Endometrial microvascular endothelial cells (primary cell): ENCODE results near the gene PCNX1. TPM values are rescaled to one million over a fixed set of nuclear protein-coding genes. Genes with fewer than 3 reads are reported as not detected.
"Not testable (repeated sequence)": the region's sequence is repeated elsewhere in the genome, so short reads cannot be mapped to it uniquely, and the experiment has no call there.

Experiments used
- in situ Hi-C: cut with HindIII; loops from 2 replicates; pipeline ENCODE4 v1.10.0; 2017; ENCODE audit warnings: low sequenced_read_pairs, low pct_unique_long_range_greater_than_20kb; ENCODE audit errors: inconsistent ontology term
- total RNA-seq: library from RNA; depleted of rRNA; stranded (reverse); fragments of >200 nt; gene quantifications from one replicate; pipeline ENCODE4 v1.2.3, GENCODE V29; 2015; ENCODE audit errors: inconsistent ontology term

The PCNX1 gene
- 19.1 TPM for total RNA-seq

DNA sequence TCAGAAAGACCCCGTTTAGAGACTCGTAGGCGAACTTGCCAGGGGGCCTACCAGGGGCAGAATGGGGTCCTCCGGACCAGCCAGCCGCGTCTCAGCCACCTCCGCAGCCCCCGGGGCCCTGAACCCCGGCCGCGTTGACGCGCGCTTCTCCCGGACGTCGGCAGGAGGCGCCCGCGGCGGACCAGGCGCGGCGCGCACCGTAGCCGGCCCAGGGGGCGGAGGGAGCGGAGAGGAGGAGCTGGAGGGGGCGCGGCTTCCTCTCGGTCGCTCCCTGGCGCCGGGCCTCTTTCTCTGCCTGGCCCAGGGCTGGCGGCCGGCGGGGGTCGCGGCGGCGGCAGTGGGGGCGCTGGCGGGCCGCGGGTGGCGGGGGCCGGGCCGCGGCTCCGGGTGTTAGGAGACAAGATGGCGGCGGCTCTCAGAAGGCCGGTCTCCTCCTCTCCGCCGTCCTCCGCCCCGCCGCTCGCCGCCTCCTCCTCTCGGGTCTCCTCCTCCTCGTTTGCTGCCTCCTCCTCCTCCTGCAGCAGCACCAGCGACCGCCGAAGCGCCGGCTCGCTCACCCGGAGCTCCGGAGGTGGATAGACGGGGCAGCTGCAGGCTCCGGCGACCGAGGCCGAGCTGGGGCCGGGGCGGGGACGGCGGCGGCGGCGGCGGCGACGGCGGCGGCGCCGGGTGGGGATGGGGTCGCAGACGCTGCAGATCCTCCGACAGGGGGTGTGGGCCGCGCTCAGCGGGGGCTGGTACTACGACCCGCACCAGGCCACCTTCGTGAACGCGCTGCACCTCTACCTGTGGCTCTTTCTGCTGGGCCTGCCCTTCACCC is at the start of gene PCNX1:
TSS of gene PCNX1 (plus strand) at position 284 of the 820 bp plus-strand sequence. CDS start at position 676, 392 bp downstream.
- in situ Hi-C loops: no loop called here

DNA sequence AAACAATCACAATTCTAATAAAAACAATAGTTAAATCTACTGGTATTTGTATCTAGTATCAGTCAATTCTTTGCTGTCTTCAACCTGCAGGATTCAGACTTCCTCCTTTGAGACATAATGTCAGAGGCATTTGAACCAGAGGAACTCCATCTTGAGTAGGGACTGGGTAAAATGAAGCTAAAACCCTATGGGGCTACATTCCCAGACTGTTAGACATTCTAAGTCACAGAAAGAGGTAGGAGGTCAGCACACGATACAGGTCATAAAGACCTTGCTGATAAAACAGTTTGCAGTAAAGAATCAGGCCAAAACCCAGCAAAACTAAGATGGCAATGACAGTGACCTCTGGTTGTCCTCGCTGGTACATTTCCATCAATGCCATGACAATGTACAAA is 49.8 kb upstream of the PCNX1 start:
- in situ Hi-C loops: no loop called here

DNA sequence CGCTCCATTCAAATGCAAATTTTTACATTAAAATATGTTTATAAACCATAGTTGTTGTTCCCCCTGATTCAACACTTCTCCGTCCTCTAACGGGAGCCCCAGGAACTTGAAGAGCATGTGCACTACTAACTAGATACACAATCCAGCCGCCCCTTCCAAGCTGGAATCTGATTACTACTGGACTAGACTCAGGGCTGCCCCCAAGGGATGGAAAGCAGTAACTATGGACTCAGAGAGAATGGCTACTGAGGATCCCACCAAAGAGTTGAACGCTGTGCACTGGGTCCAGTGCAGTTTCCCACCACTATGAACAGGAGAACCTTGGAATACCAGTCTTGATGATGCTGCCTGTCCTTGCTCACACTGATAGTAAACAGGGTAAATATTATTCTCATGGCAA is 48.6 kb upstream of the PCNX1 start:
- in situ Hi-C loops: no loop called here

GRCh38 chr14:70866992-70867391 is 40.3 kb upstream of the PCNX1 start:
- in situ Hi-C loops: not testable (repeated sequence)

GRCh38 chr14:70871001-70871400 is 36.3 kb upstream of the PCNX1 start:
- in situ Hi-C loops: no loop called here

DNA sequence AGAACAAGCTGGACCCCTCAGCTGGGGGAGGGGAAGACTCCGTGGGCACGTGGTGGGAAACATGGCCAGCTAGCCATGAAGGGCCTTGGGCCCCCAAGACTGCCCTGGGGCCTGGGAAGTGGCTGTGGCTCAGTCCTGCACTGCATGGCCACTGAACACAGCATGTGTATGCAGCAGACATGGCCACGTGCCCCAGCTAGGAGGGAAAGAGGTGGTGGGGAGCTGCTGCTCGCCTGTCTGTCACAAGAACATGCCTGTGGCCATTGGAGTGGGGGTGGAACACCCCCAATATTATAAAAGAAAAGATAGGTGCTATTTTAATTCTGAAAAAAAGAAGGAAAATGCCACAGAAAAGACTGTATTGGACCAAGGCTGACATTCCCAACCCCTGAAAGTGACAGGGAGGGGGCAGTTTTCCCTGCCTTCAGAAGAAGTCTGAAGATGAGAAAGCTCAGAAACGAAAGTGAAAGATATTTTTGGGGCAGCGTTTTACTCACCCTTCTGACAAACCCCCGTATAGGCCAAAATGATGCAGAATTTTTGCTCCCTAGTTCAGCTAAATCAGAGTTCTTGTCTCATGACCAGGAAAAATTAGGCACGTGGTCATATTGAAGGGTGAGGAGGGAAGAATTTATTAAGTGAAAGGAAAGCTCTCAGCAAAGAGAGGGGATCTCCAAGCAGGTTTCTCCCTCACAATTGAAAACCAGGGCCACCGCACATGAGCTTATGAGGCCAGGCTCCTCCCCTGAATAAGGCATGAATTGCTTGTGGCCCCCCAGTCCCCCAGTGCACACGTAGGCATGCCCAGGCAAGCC is 35.2 kb upstream of the PCNX1 start:
- in situ Hi-C loops: no loop called here

DNA sequence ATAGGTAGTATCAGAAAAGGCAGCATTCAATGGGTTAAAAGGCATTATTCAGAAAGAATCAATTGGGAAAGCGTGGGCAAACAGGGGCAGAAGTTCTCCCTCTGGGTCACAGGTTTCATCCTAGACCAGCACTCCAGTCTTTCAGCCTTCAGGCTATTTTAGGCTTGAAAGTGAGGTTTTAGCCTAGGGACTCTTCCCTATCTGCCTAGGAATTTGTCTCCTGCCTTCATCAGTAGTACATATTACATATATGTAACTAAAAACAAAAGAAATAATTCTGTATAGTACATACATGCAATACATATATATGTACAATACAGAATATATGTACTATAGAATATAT is 34.6 kb upstream of the PCNX1 start:
- in situ Hi-C loops: no loop called here

- in situ Hi-C loops: no loop called here
These were observed 33.6 kb upstream of the PCNX1 start for GRCh38 chr14:70873627-70874026.

DNA sequence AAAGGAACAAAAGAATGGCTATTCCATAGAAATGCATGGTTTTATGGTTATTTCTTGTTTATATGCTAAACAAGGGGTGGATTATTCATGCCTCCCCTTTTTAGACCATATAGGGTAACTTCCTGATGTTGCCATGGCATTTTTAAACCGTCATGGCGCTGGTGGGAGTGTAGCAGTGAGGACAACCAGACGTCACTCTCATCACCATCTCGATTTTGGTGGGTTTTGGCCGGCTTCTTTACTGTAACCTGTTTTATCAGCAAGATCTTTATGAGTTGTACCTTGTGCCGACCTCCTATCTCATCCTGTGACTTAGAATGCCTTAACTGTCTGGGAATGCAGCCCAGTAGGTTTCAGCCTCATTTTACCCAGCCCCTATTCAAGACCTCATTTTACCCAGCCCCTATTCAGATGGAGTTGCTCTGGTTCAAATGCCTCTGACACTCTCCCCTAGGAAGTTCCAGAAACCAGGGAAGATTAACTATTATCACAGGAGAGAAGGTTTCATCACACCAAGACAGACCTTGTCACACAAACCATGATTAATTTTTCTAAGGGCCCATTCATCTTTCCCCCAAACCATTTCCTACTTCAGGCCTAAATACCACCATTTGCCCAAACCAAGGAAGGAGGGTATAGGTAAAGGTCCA is 31.3 kb upstream of the PCNX1 start:
- in situ Hi-C loops: not testable (repeated sequence)

DNA sequence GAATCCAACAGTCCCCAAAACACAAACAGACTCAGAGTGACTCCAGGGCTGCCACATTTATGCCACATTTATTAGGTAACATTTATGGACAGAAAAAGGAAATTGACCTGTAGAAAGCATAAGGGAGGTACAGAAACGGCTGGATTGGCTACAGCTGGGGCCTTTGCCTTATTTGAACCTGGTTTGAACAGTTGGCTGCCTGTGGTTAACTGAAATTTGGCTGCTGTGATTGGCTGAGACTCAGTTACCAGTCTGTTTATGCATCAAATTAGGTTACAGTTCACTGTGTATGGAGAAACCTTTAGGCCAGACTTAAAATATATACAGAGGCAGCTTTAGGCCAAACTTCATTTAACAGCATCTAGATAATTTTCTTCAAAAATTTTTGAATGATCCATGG is 27.8 kb upstream of the PCNX1 start:
- in situ Hi-C loops: no loop called here

DNA sequence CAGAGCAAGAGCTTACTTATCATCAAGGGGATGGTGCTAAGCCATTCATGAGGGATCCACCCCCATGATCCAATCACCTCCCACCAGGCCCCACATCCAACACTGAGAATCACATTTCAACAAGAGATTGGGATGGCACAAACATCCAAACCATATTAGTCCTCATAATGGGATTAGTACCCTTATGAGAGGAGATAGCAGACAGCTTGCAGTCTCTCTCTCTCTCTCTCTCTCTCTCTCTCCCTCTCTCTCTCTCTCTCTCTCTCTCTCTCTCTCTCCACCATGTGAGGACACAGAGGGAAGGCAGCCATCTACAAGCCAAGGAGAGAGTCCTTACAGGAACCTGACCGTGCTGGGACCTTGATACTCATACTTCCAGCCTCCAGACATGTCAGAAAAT is 26.4 kb upstream of the PCNX1 start:
- in situ Hi-C loops: not testable (repeated sequence)

DNA sequence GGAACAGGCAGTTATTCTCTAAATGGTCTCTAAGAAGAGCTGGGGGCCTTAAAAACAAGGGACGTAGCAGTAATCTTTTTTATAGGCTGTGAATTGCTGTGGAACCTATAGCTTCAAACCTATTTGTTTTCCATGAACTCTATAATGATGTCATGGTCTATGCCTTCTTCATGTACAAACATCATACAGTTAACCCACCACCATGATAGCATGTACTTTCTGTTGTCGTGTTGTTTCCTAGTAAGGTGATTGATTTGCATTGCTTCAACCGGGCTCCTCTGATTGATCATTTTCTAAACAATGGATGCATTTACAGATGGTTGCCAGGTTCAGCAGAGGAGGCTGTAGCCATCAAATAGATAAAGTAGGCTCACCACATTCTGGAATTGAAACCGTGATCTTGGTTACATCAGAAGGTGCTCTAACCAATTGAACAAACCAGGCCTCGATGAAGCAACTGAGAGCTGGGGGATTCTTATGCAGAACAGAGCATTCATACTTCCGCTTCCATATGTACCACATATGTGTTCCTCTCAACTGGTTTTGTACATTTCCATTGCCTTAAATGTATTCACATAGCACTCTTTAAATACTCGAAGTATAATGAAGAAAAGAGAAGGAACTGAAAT is 25.6 kb upstream of the PCNX1 start:
- in situ Hi-C loops: no loop called here

GRCh38 chr14:70882776-70883492 is 24.3 kb upstream of the PCNX1 start:
- in situ Hi-C loops: no loop called here

DNA sequence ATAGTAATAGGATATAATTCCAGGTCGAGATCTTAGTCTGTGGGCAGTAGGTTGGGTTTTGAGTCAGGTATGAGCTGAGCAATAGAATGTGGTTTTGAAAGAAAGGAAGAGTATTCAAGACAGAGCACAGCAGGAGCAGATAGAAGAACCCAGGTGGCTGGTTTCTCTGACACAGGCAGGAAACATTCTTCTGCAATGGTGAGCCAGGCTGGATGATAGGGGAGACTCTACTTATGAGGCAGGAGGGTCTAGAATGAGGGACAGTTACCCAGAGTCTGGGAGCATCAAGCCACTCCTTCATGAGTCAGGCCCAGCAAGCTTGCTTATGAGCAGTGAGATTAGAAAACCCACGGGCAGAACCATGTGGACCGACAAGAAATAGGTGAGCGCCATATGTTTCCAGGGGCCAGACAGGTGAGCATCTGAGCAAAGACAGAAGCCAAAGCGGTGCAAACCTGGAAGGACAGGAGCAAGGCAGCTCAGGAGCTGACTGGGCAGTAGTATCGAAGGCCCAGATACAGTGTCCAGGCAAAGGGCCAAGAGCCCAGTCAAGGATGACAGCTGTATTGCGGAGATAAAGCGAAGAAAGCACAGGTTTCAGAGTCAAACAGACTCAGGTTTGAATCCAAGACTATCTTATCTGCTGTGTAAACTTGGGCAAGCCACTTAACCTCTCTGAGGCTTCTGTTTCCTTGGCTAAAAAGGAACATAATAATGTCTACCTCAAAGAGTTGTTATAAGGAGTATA is 22.5 kb upstream of the PCNX1 start:
- in situ Hi-C loops: no loop called here

GRCh38 chr14:70885343-70886022 is 21.8 kb upstream of the PCNX1 start:
- in situ Hi-C loops: no loop called here

DNA sequence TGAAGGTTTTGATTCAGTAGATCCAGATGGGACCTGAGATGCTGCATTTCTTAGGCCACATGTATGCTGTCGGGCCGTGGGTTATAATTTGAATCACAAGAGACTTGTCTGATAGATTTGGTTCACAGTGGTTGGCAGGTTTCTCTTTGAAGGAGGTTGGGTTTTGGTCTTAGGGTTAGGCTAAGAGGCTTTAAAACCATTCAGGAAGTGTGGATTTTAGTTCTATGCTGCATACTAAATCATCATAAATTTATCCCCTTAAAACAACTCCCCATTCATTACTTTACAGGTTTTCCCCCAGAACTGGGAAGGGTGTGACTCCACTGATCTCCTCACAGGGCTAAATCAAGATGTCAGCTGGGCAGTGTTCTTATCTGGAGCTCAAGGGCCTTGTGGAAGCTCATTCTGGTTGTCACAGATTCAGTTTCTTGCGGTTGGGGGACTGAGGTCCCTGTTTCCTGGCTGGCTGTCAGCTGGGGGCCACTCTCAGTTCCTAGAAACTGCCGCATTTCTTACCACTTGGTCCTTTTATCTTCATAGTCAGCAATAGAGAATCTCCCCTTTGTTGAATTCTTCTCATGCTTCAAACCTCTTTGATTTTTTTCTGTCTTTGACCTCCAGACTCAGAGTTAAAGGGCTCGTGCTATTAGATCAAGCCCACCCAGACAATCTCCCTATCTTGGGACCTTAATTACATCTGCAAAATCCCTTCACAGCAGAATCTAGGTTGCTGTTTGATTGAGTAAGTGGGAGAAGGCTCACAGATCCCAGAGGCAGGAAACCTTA is 20.6 kb upstream of the PCNX1 start:
- in situ Hi-C loops: no loop called here

- in situ Hi-C loops: no loop called here
These were observed 20.0 kb upstream of the PCNX1 start for GRCh38 chr14:70887207-70887681.
